HG03575 (cell line): Measurements from ENCODE around the gene HIPK2.

Experiments used
- ATAC-seq: cut with Tn5 transposase; IDR thresholded peaks from one replicate; pipeline ENCODE4 v1.9.1; 2021; ENCODE audit not compliant: unreplicated experiment, insufficient number of reproducible peaks, low FRiP score; ENCODE audit errors: extremely low read depth

HIPK2 gene

DNA sequence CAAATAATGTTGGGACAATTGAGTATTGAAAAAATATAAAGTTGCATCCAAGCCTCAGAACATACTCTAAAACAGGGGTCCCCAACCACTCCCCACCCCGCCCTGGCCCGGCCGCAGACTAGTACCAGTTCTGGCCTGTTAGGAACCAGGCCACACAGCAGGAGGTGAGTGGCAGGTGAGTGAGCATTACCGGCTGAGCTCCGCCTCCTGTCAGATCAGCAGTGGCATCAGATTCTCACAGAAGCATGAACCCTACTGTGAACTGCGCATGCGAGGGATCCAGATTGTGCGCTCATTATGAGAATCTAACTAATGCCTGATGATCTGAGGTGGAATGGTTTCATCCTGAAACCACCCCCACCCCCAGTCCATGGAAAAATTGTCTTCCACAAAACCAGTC is 19.4 kb downstream of the HIPK2 start:
- ATAC-seq: no peak

GRCh38 chr7:139757968-139758367 is 19.8 kb downstream of the HIPK2 start:
- ATAC-seq: no peak

DNA sequence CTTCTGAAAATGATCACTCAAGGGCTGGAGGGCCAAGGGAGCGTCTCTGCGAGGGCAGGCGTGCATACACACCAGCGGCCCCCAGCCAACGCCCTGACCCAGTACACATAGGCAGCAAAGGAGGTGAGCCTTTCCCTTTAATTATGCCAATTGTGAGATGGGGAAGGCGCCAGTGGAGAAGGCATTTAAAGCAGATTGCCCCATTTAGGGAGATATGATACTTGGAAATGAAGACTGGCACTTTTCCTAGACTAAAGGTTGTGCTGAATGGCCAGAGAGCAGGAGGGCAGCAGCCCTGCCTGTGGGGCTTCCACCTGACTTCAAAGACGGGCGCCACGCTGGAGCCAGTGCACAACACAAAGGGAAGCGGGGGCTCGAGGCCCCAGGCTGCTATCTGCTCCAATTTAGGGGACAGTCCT is 24.1 kb downstream of the HIPK2 start:
- no peak for ATAC-seq

DNA sequence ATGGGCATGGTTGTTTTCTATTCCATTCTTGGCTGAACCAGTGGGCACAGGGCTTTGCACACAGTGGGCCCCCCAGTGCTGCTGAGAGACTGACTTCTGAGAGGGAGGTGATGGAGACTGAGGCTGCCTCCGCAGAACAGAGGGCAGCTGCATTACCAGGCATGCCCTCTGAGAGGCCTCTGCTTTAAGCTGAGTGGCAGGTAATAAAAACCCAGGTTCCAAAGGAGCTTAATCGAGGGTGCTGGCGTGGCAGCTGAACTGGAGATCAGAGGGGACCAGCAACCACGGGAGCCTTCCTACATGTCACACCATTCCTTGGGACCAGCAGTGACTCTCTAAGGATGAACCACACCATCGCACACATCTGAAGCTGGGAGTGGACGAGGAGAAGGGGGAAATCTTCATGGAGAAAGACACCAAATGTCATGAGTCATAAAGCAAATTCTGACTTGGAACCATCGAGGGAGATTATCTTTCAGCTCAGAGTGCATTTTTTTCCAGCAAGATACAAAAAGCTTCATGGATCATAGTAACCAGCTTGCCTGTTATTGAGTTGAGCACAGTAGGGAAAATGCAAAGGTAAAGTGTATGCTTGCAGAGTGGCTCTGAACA is 24.6 kb downstream of the HIPK2 start:
- no peak for ATAC-seq

DNA sequence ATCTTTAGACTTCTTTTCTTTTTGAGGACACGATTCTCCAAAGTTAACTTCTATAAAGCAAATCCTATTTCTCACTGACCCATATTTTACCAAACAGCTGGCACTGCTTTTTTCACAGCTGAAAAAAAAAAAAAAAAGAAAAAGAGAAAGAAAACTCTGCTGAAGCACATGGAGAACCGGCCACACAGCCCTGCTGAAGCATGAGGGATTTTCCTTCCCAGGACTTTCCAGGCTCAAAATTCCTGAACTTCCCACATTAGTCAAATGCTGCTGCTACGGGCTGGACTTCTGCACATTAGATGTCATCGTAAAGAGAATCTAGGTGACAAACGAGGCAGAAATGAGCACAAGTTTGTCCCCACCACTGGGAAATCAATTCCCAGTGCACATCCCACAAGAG is 25.2 kb downstream of the HIPK2 start:
- no peak for ATAC-seq

DNA sequence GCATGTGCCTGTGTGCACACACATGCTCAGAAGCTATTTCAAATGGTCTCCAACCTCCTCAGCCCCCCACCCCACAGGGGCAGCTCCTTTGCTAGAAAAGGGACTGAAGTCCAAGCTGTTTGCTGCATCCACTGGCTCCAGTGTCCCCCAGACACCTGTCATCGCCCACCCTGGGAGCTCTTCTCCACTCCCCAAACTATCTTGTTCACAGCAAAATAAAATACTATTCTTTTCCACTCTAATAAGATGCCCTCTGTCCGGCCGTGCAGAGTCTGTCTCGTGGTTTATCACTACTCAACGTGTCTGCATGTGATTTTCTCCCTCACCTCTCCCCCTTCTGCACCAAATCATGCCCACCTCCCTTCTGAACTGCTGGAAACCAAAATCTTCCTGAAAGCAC is 25.6 kb downstream of the HIPK2 start:
- ATAC-seq: no peak

DNA sequence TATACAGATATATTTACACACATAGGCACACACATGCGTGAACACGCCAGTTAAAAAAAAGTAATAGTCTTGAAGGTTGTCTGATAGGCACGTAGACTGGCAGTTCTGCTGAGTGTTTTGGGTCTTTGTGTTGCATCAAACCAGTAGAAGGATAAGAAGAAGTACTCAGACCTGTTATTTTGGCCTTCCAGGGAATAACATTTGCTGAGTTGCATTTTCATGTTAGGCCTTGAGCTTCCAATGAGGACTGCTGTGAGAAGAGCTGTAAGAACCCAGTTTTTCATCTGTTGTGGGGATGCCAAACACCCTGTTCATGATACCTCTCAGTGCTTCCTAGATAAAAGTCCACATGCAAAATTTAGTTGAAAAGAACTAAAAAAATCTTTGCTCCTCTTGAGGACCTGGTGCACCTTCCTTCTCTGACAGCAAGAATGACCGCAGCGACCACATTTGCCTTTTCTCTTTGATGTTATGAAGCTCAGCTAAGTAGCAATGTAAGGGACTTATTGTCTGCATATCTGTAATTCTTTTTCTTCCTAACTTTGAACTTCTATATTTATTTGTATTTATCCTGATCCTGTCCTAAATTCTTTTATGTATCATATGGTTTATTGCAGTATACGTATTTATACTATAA is 27.2 kb downstream of the HIPK2 start:
- ATAC-seq: no peak

DNA sequence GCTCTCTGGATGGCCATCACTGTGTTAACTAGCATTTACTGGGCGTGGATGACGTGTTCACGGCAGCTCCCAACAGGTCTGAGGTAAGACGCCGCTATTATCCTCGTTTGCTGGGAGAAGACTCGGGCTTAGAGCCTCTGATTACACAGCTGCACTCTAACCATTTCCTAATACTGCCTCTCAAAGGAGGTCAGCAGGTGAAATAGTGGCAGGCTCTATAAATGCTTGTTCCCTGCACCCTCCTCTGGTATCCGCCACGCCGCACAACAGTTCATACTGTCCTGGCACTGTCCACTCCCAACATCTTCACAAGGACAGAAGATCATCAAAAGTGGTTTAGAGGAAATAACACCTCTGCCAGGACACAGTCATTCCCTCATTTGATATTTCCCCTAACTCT is 28.3 kb downstream of the HIPK2 start:
- no peak for ATAC-seq

- ATAC-seq: no peak
Observed at GRCh38 chr7:139748941-139749340, 28.9 kb downstream of the HIPK2 start.

GRCh38 chr7:139748373-139748765 is 29.4 kb downstream of the HIPK2 start:
- no peak for ATAC-seq

- ATAC-seq: no peak
Observed at GRCh38 chr7:139747662-139748372, 30.0 kb downstream of the HIPK2 start.

DNA sequence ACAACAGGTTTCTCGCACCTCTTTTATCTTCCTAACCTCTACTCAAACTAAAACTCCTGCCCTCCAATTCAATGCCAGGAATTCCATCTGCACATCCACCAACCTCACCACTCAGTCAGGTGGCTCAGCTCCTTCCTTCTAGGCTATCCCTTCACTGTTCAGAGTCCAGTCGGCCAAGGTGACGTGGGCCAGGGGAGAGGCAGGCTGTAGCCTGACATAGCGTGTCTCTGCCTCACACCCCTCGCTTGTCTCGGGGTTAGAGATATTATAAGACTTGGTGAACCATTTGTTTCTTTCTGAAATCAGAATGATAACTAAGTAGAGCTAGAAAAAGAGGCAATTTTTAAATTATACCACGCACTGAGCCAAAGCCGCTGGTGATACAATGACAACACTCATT is 31.1 kb downstream of the HIPK2 start:
- ATAC-seq: no peak

DNA sequence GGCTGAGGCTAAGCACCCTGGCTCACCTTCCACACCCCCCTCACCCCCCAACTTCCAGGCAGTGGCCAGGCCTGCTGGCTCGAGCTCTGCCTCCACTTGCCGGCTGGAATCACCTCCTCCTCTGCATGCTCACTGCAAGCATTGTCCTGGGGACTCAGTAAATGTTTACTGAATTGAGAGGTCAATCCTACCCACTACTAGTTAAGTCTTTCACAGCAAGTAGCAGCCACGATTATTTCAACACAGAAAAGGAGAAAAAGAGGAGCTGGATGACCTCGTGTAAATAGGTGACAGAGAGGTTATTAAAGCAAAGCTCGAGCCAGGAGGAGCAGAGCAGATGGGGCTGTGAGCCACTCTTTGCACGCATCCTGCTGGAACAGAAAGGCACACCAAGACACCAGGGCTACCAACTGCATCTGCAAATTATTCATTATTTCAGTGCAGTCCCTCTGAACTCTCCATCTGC is 32.1 kb downstream of the HIPK2 start:
- no peak for ATAC-seq

- no peak for ATAC-seq
Observed at GRCh38 chr7:139744768-139745677, 32.8 kb downstream of the HIPK2 start.

GRCh38 chr7:139743967-139744767 is 33.6 kb downstream of the HIPK2 start:
- ATAC-seq: no peak

DNA sequence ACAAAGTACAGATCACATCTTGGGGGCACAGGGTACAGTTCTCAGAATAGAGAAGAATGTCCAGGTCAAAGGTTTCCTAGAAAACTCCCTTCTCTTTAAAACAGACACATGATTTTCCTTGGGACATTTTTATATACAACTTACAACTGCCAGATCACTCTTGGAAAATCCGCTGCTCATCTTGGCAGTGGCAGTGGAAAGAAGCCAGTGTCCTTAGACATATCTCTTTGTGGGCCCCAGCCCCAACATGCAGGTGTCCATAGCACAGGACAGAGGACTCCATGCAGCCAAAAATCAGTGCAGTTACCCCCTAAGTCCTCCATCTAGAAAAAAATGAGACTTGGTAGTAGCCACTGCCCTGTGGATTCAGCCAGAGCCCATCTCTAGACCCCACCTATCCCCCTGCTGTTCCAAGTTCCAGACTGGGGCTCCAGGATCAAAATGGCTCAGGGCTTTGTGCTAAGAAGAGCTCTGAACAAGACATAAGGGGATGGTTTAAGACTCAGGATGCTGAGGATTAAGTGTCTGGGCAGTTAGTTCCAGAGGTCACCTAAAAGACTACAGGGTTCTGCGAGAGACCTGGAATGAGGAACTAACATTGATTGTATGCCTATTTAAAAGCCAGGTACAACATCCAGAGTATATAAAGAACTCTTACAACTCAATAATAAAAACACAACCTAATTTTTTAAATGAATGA is 34.4 kb downstream of the HIPK2 start:
- ATAC-seq: no peak

GRCh38 chr7:139741789-139742344 is 35.9 kb downstream of the HIPK2 start:
- ATAC-seq: no peak

GRCh38 chr7:139741239-139741638 is 36.6 kb downstream of the HIPK2 start:
- no peak for ATAC-seq
